GM21619 (cell line): ENCODE data around the gene GSG1L.

Source experiments
- ATAC-seq: cut with Tn5 transposase; IDR thresholded peaks from one replicate; pipeline ENCODE4 v1.9.1; 2021; ENCODE audit not compliant: unreplicated experiment

The GSG1L gene

DNA sequence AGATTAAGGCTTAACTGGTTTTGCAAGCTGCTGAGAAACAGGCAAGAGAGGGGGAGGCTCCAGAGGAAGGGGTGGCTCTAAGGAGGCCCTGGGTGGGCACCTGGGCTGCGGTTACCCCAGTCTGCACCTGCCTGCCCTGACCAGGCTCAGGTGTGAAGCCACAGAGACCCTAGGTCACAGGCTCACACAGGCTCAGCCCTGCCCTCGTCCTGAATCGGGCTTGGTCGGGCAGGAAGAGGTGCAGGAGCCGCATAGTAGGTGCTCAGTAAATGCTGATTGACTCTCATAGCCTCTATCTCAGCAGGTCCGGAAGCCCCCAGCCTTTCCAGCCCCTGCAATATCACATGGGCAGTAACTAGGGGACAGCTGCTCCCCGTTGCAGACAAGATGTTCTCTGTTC, 203.4 kb downstream of the GSG1L start:
- no peak for ATAC-seq

DNA sequence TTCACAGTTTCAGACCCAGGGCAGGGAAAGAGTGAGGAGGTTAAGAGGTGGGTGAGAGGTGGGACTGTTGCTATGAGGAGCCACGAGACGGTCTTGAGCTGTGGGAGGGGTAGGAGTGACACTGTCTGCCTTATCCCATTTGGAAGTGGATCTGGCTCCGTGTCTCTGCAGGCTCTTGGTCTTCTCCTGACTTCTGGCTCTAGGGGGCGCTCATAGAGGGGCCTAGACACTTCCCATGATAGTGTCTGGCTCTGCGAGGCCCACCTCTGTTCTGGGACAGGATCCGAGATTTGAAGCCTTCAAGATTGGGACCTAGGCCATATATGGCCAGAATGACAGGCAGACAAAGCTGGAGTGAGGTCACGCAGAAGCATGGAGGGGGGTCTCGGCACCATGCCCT, 204.5 kb downstream of the GSG1L start:
- ATAC-seq, result no peak

DNA sequence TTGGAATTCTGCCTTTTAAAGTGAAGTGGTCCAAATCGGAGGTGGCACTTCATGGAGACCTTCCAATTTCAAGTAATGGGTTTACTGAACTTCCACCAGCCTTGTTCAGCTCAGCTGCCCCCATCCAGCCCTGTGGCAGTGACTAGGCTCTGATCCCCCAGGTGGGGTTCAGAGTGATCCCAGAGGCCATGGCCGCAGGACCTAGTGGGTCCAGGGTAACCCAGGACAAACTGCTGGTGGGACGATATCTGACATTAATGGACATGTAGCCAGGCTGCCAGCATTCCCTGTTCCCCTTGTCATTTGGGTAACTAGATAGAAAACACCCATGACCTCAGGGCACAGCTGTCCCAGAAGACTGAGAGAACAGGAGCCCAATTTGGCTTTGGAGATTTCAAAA, 209.9 kb downstream of the GSG1L start:
- no peak for ATAC-seq

DNA sequence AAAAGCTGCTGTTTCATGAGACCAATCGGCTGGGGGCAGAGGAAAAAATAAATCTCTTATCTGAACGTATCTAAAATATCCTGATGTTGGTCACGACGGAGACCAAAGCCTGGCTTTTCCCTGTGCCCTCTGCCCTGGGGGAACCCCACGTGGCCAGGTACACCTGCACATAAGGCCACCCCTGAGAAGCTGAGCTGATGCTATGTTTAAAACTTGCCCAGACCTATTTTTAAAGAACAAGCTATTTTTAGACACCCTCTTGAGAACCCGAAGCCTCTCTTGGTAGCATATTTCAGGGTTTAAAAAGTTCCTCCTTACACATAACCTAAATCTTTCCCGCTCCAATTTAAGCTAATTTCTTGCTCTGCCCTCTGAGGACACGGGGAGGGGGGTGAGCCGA, 210.4 kb downstream of the GSG1L start:
- no peak for ATAC-seq

DNA sequence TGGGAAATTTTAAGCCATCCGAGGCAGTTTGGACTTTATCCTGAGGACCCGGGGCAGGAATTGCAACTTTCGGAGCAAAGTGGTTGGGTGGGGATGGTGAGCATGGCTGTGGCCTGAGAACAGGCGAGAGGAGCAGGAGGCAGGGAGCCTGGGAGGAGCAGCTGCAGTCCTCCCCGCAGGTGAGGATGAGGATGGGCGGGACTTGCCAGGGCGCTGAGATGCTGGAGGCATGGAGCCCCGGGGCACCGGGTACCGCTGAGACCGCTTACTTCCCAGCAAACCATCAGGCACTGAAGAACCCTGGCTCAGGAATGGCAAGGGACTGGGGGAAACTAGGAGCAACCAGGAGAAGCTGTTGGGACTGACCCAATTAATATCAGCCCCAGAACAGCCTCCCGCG, 210.8 kb downstream of the GSG1L start:
- no peak for ATAC-seq

DNA sequence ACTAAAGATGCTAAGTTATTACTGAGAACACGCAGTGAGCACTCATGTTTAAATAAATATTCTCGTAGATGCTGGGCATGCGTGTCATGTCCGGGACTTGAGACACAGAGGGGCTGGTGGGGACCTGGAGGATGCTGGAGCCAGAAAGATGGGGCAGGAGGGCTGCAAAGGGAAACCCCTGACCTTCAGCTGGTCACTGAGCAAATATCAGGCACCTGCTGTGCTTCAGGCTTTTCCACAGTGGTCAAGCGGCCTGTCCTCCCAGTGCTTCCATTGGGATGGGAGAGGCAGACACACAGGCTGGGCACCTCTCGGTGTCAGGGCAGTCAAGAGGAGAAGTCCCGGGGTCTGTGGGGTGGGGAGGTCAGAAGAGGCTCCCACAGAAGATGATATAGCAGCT, 211.4 kb downstream of the GSG1L start:
- ATAC-seq, result no peak

DNA sequence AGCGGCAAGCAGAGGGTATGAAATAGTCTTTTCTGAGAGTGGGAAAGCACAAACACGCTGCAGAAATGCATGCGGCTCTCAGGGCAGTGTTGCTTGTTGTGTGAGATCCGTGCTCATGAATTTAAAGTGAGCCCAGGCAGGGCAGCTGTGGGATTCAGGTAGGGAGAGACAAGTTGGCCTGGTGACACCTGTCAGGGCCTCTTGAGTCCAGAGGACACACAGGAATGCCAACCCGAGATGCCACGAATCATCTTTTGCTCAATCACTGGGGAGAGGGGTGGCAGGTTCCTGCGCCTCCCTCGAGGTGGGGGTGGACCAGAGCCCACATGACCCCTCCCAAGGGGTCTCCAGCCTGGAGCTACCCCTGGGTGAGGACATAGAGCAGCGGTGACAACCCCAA, 211.9 kb downstream of the GSG1L start:
- ATAC-seq, result no peak

DNA sequence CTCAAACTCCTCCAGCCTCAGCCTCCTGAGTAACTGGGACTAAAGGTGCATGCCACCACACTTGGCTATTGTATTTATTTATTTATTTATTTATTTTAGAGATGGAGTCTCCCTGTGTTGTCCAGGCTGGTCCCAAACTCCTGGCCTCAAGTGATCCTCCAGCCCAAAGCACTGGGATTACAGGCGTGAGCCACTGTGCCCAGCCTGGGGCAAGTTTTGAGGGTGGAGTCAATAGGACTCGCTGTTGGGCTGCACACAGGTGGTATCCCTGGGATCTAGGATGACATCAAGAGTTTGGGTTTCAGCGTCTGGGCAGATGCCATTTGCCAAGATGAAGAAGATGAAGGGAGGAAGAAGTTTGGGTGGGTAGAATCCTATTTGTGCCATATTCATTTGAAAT, 213.9 kb downstream of the GSG1L start:
- ATAC-seq, result no peak

DNA sequence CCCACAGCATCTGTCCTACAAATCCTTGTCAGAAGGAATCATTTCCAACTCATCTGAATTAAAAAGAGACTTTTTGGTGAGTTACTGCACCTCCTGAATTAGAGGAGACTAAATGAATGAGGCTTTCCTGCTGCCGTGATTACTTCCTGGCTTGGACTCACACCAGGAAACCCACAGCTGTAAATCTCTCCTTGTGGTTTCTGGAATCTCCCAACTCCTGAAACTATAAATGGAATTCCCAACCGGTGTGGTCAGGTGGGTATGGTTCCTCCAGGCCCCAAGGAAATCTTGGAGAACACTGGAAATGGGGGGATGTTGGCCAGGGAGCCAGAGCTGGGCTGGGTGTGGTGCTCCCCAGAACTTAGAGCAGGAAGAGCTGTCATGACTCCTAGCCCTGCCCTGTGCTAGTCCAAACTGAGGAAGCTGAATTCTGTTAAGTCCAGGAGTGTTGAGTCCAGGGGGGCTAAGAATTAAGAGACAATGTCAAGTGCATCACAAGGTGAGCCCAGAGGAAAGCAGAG, 216.4 kb downstream of the GSG1L start:
- ATAC-seq, result no peak

DNA sequence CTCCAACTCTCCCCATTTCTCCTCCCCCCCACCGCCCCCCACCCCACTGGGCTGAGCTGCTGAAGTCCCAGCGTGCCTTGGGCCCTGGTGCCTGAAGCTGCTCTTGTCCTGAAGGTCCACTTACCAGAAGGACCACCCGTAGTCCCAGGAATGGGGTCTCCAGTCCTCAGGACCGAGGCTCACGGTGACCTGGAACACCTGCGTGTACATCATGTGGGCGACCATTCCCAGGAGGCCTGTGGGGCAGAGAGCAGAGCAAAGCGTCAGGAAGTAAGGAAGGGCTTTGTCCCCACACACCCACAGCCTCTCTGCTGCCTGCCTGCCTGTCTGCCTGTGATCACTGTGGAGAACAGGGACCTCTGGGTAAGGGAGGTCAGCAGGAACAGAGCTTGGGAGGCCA, 218.7 kb downstream of the GSG1L start:
- no peak for ATAC-seq

DNA sequence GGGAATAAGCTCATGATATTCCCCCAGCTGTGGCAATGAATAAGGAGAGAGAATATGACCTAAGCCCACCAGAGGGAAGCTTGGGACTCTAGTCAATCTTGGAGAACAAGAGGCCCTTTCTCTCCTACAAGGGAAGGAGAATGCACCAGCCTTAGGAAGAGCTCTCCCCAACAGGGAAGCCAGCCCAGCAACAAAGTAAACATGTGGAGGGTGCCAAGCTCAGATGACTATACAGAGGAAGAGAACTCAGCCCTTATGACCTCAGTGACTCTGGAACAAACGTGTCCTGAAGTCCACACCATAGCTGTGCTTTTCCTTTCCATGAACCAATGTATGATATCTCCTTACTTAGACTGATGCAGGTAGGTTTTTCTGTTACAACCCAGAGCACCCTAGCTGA, 219.7 kb downstream of the GSG1L start:
- ATAC-seq, result no peak

DNA sequence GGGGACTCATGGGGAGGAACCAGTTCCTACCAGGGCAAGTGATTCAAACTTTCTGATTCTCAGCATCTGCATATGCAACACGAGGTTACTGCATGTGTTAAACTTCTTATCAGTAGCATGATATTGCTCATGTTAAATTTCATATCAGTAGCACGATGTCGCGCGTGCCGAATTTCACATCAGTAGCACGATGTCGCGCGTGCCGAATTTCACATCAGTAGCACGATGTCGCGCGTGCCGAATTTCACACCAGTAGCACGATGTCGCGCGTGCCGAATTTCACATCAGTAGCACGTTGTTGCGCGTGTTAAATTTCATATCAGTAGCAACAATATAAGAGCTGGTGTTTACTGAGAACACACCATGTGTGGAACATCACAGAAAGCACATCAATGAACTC, 221.6 kb downstream of the GSG1L start:
- ATAC-seq, result no peak

DNA sequence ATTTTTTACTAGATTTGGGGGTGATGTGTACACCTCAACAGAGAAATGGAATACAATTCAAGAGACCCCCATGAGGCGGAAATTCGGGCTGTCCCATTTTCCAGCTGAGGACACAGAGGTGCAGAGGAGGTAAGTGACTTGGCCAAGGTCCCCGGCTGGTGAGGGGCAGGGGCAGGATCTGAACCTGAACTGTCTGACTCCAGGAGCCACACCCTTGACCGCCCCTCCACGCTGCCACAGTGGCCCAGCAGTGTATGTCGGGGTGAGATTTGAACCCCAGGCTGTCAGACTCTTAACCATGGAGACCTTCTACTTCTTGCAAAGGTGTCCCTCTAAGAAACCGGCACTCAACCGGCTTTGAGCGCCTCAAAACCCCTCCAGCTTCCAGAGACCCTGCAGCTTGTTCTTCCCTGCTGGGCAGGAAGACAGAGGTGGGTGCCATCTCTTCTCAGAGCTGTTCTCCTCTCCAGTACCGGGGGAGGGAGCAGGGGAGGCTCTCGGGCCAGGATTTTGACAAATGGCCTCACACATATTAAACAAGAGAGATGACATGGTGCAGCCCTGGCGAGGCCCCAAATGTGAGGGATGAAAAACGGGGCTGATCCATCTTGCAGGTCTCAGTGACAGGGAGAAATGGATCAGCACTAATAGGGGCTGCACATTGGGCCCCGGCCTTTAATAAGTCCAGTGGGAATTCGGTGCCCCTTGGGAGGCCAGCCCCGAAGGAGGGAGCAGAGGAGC, 222.3 kb downstream of the GSG1L start:
- no peak for ATAC-seq

DNA sequence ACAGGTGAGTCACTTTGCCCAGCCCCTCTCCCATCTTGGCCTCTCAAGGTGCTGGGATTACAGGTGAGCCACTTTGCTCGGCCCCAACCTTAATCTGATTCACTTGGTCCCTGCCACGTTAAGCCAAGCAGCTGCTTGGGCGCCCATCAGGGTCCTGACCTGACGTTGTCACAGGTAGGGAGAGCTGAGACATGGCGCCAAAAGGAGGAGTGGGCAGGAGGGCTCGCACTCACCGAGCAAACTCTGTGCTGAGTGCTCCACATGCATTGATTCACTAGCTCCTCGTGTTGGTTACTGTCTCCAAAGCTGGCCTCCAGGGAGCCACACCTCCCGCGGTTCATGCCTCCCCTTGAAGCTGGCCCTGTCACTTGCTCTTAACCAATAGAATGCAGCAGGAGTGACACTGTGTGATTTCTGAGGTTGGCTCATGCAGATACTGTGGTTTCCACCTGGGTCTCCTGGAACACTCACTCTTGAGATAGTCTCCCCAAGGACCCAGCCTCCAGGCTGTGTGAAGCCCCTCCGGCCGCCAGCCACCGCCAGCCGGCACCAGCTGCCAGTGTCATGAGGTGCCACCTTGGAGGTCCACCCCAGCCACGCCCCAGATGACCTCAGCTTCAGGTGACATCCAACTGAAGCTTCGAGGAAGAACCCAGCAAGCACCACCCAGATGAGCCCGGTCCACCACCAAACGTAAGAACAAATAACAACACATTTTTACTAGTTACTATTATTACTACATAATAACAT, 223.0 kb downstream of the GSG1L start:
- ATAC-seq, result no peak

DNA sequence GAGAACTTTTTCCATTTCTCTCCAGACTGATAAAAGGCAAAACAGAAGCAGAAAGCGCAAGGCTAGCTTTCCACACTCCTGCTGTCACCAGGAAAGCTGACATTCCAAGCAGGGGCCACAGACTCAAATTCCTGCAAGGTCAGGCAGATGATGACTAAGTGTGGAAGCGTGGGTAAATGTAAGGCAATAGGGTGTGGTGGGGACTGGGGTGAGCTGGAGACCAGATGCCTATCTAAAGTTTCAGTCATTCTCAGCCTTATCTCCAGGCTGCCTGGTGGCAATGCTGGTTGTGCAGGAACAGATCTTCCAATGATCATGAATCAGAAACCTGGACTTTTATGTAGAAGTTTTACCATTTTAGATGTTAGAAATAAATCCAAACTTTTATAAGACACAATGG, 224.1 kb downstream of the GSG1L start:
- ATAC-seq, result no peak

DNA sequence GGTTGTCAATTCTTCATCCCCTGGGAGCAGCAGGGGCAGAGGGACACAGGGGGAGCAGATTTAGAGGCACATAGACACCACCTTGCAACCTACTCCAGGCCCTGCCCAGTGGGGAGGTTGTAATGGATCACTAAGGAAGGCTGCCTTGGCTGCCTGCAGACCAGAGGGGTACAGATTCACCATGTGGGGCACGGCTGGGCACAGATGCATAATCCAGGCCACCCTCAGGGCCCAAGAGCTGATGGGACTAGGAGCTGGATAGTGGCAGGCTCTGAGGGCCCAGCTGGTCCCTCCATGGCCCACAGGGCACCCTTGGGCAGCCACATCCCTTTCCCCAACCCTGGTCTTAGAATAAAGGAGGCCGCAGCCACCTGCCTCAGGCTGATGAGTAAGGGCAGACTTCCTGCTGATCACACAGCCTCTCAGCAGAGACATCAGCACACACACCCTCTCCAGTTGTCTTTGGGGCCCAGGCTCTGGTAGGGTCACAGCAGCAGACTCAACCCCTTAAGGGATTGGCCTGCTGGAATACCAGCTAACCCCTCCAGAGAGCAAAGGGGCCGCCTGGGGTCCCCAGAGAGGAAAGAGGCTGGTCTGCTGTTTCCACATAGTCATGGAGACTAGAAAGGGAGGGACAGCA, 224.9 kb downstream of the GSG1L start:
- ATAC-seq, result no peak

DNA sequence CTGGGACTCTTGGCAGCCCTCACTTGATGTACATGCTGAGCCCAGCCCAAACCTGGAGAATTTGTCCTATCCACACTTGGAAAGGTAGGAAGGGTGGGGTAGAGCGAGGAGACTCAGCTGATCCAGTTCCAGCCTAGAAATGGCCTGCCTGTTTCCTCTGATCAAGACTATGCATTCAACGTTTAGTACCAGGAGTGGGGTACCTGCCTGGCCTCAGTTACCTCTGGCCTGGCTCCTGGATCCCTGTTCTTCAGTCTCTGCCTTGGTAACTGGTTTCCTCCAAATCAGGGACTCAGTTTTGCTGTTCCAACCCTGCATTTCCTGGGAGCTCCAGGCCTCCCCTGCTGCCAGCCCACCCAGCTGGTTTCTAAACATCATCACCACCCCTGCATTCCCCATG, 233.5 kb downstream of the GSG1L start:
- ATAC-seq, result no peak

DNA sequence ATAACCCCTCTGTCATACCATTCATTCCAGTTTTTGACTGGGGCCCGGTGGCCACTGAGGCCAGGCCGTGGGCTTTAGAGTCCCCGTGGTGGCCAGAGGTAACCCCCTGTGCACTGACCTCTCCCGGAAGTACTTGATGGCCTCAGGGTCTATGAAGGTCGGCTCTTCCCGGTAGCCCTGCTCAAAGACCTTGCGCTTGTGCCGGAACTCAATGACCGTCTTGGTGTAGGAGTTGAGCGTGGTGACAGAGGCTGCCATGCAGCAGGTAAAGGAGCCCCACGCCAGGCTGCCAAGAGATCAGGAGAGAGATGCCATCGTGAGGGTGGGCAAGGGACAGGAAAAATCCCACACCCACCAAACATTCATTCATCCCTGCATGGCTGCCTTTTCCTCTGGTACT, 234.8 kb downstream of the GSG1L start:
- no peak for ATAC-seq

DNA sequence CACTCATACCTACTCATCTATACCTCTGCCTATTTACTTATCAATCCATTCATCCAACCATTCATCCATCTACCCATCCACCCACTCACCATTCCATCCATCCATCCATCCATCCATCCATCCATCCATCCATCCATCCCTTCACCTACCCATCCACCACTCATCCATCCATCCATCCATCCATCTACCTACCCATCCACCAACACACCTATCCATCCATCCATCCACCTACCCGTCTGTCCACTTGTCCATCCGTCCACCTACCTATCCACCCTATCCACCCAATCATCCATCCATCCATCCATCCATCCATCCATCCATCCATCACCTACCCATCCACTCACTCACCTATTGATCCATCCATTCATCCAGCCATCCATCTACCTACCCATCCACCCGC, 235.7 kb downstream of the GSG1L start:
- ATAC-seq, result no peak

DNA sequence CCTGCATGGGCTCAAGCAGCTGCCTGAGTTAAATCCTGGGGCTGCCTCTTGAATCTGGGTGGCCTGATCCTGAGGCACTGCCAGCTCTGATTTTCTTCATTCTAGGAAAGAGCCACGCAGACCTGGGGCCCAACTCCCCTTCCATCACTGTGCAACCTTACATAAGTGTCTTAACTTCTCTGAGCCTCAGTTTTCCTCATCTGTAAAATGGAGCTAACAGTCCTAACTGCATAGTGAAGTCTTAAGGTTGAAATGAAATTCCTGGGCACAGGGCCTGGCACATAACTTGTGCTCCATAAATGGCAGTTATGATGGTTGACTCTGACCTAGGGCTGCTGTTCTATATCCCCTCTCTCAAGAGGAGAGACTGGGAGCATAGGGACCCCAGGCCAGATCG, 236.6 kb downstream of the GSG1L start:
- no peak for ATAC-seq

DNA sequence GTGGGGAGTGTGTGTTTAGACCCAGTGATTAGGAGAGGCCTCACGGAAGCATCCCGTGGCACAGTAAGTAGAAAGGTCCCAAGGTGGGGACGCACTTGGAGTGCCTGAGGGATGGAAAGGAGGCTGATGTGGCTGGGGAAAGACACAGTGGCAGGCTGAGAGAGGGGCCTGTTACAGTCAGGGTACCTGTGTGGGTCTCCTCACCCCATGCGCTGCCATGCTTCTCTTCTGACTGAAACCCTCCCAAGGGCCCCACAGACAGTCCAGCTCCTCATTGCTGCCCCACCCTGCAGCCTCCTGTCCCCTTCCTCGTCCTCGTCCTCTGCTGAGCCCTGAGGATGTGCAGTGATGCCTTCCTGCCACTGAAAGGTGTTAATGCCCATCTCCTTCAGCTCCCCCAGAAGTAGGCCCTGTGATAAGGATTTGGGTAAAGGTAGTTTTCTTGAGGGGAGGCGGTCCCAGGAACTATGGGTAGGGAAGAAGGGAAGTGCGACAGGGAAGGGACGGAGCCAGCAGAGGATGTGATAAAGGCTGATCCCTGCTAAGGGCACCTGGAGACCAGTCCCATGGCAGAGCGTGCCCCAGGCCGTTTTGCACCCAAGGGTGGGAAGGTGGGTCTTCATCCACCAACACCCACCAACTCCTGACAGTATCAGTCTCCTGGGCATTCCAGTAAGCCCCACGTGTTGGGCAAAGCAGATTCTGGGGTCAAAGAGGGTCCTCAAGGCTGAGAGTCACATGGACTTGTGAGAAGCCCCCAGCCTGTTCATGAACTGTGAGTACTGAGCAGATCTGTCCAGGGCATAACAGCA, 237.2 kb downstream of the GSG1L start:
- ATAC-seq, result no peak
